ENCODE results near the gene CT45A8.

DNA sequence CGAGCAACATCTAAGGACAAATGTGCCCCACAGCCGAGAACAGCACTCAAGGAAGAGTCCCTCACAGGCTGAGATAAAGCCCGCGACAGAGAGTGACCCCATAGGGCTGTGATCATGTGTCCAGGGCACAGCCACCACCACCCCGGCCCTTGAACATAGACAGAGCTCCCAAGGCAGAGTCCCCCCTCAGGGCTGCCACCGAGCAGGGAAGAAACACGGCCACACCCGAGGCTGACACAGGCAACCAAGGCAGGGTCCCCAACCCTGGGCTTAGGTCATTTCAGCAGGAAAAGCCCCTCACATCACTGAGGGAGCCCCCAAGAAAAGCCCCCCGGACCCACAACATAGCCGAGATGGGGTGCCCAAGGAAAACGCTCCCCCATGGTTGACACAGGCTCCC is 38.4 kb upstream of the CT45A8 start:
- TF ChIP-seq CTCF (conservative IDR thresholded peaks at IDR 0.05; ENCODE audit: low read depth, low read length) (no peak), EZH2 (IDR thresholded peaks at IDR 0.05; ENCODE audit: low read length, unreplicated experiment) (no peak), EZH2phosphoT487 (IDR thresholded peaks at IDR 0.05; ENCODE audit: borderline replicate concordance, low read length) (no peak)
